Osteocyte (in vitro differentiated cells): ENCODE data around the gene CNGA1. TPM values are rescaled to one million over a fixed set of nuclear protein-coding genes. Genes with fewer than 3 reads are reported as not detected.

Experiments used
- DNase-seq: peaks from one replicate; pipeline ENCODE4 v3.0.0; 2021; ENCODE audit warnings: mixed read lengths; ENCODE audit not compliant: unreplicated experiment; ENCODE audit errors: extremely low spot score
- H3K27ac Mint-ChIP-seq: one replicate; pipeline ENCODE4 v1.8.0; 2021; ENCODE audit warnings: mild to moderate bottlenecking, mixed read lengths; ENCODE audit not compliant: unreplicated experiment
- H3K27me3 Mint-ChIP-seq: one replicate; pipeline ENCODE4 v1.8.0; 2021; ENCODE audit warnings: mixed read lengths; ENCODE audit not compliant: unreplicated experiment
- H3K36me3 Mint-ChIP-seq: one replicate; pipeline ENCODE4 v1.8.0; 2021; ENCODE audit warnings: mixed read lengths; ENCODE audit not compliant: unreplicated experiment
- H3K4me1 Mint-ChIP-seq: one replicate; pipeline ENCODE4 v1.8.0; 2021; ENCODE audit warnings: mixed read lengths; ENCODE audit not compliant: unreplicated experiment
- H3K4me3 Mint-ChIP-seq: one replicate; pipeline ENCODE4 v1.8.0; 2021; ENCODE audit warnings: mild to moderate bottlenecking, moderate library complexity, mixed read lengths; ENCODE audit not compliant: unreplicated experiment
- H3K9me3 Mint-ChIP-seq: one replicate; pipeline ENCODE4 v1.8.0; 2021; ENCODE audit warnings: mixed read lengths; ENCODE audit not compliant: unreplicated experiment
- CTCF ChIP-seq: fragments of 200-600 bp; sonication (generic); IDR thresholded peaks from 2 replicates; pipeline ENCODE4 v1.5.0; 2021; ENCODE audit warnings: antibody characterized with exemption, mild to moderate bottlenecking, moderate library complexity
- total RNA-seq: library from RNA; stranded (reverse); gene quantifications from 2 replicates; pipeline ENCODE4 v1.2.1, GENCODE V29; 2021

The CNGA1 gene
- total RNA-seq, 1 donor from 2014 or later, result not detected

GRCh38 chr4:48051078-48051477 lies 34.6 kb upstream of the CNGA1 start:
- Mint-ChIP-seq H3K27ac (no peak overlapping the region), H3K4me1 (no peaks in the 10 kb centered on the region), H3K9me3 (no peaks in the 10 kb centered on the region), H3K27me3 (peaks cover 19% of the 10 kb centered on the region), H3K36me3 (no peaks in the 10 kb centered on the region), H3K4me3 (no peak overlapping the region)
- TF ChIP-seq CTCF, result no peak
- DNase-seq, result no peak

GRCh38 chr4:48049483-48049882 lies 33.0 kb upstream of the CNGA1 start:
- Mint-ChIP-seq H3K9me3 (no peaks in the 10 kb centered on the region), H3K27me3 (peaks cover 25% of the 10 kb centered on the region), H3K27ac (no peak overlapping the region), H3K36me3 (no peaks in the 10 kb centered on the region), H3K4me3 (no peak overlapping the region), H3K4me1 (no peaks in the 10 kb centered on the region)
- no peak for DNase-seq
- TF ChIP-seq CTCF, result no peak

GRCh38 chr4:48047896-48048295 lies 31.4 kb upstream of the CNGA1 start:
- no peak for DNase-seq
- no peaks in the 10 kb centered on the region for H3K4me1 Mint-ChIP-seq
- H3K4me3 Mint-ChIP-seq, result no peak overlapping the region
- no peak overlapping the region for H3K27ac Mint-ChIP-seq
- no peaks in the 10 kb centered on the region for H3K36me3 Mint-ChIP-seq
- H3K27me3 Mint-ChIP-seq, result peaks cover 38% of the 10 kb centered on the region
- TF ChIP-seq CTCF, result no peak
- no peaks in the 10 kb centered on the region for H3K9me3 Mint-ChIP-seq

- H3K4me3 Mint-ChIP-seq, result no peak overlapping the region
- no peak for DNase-seq
Measured at GRCh38 chr4:48047421-48047844, 31.0 kb upstream of the CNGA1 start.

GRCh38 chr4:48046059-48046458 lies 29.6 kb upstream of the CNGA1 start:
- H3K9me3 Mint-ChIP-seq, result no peaks in the 10 kb centered on the region
- H3K27me3 Mint-ChIP-seq, result peaks cover 51% of the 10 kb centered on the region
- no peak for TF ChIP-seq CTCF
- H3K4me1 Mint-ChIP-seq, result no peaks in the 10 kb centered on the region
- H3K4me3 Mint-ChIP-seq, result no peak overlapping the region
- DNase-seq, result no peak
- H3K27ac Mint-ChIP-seq, result no peak overlapping the region
- H3K36me3 Mint-ChIP-seq, result no peaks in the 10 kb centered on the region

More at GRCh38 chr4:48047421-48047844, 31.0 kb upstream of the CNGA1 start:
- Mint-ChIP-seq H3K4me1 (no peaks in the 10 kb centered on the region), H3K36me3 (no peaks in the 10 kb centered on the region), H3K27ac (no peak overlapping the region), H3K9me3 (no peaks in the 10 kb centered on the region), H3K27me3 (peaks cover 42% of the 10 kb centered on the region)
- no peak for TF ChIP-seq CTCF
